ENCODE results near the gene RDH13.
A peak's percentile ranks its signal among the peaks of the same experiment; 100 is the strongest.
"Not testable (repeated sequence)": the region's sequence is repeated elsewhere in the genome, so short reads cannot be mapped to it uniquely, and the experiment has no call there.

RDH13 gene

DNA sequence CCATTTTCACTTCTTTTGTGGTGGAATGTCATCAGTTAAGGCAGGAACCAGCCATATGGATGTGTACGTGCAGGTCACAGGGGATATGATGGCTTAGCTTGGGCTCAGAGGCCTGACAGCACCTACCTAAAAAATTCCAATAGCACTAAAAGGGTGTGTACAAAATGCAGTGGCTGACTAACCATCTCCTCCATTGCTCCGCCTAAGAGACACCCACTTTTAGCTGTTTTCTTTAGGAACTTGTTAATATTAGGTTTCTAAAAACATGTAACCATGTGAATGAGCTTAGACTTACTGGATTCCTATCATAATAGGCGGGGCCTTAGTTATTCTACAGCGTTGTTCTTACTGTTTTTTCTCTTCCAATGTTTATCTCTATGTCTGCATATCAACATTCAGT lies 50.6 kb downstream of the RDH13 start:
- Mint-ChIP-seq H3K27me3 (ENCODE audit: low read depth) (peaks cover 3% of the 10 kb centered on the region), H3K36me3 (ENCODE audit: low read depth) (no peaks in the 10 kb centered on the region), H3K27ac (no peak overlapping the region), H3K4me1 (no peaks in the 10 kb centered on the region), H3K4me3 (no peak overlapping the region), H3K9me3 (peaks cover 32% of the 10 kb centered on the region)
- TF ChIP-seq, protein P1, sequence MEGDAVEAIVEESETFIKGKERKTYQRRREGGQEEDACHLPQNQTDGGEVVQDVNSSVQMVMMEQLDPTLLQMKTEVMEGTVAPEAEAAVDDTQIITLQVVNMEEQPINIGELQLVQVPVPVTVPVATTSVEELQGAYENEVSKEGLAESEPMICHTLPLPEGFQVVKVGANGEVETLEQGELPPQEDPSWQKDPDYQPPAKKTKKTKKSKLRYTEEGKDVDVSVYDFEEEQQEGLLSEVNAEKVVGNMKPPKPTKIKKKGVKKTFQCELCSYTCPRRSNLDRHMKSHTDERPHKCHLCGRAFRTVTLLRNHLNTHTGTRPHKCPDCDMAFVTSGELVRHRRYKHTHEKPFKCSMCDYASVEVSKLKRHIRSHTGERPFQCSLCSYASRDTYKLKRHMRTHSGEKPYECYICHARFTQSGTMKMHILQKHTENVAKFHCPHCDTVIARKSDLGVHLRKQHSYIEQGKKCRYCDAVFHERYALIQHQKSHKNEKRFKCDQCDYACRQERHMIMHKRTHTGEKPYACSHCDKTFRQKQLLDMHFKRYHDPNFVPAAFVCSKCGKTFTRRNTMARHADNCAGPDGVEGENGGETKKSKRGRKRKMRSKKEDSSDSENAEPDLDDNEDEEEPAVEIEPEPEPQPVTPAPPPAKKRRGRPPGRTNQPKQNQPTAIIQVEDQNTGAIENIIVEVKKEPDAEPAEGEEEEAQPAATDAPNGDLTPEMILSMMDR (IDR thresholded peaks at IDR 0.05; ENCODE audit: unreplicated experiment in 3 of 3), result no peak

DNA sequence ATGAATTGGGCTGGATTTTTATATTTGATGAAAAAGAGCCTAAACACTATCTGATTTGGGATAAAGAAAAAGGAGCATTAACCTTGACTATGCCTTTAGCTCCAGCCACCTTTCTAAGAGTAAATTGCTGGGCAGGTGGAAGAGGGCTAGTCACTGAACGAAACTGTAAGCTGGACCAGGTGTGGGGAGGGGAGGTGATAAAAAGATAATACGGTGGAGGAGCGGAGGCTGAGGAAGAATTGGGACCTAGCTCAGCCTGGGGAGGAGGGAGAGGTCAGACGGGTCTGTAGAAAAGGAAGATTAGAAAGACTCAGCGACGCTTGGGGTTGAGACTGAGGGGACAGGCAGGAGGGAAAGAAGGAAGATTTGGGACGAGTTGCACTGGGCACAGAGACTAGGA lies 52.4 kb downstream of the RDH13 start:
- H3K4me1 Mint-ChIP-seq; H3K36me3 Mint-ChIP-seq (ENCODE audit: low read depth); H3K27ac Mint-ChIP-seq; H3K4me3 Mint-ChIP-seq; H3K27me3 Mint-ChIP-seq (ENCODE audit: low read depth): not testable (repeated sequence)
- peaks cover 40% of the 10 kb centered on the region for H3K9me3 Mint-ChIP-seq

DNA sequence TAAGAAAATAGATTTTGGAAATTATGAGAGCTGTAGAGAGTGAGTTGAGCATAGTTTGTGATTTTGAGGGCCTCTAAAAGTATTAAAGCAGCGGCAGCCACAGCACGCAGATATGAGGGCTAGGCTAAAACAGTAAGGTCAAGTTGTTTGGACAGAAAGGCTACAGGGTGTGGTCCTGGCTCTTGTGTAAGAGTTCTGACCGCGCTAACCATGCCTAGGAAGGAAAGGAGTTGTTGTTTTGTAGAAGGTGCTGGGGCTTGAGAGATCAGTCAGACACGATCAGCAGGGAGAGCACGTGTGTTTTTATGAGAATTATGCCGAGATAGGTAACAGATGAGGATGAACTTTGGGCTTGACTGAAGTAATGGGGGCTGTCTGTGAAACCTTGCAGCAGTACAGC lies 54.2 kb downstream of the RDH13 start:
- not testable (repeated sequence) for H3K4me3 Mint-ChIP-seq; H3K27ac Mint-ChIP-seq; H3K27me3 Mint-ChIP-seq (ENCODE audit: low read depth); H3K4me1 Mint-ChIP-seq
- H3K9me3 Mint-ChIP-seq, result peaks cover 51% of the 10 kb centered on the region
- H3K36me3 Mint-ChIP-seq (ENCODE audit: low read depth), result peaks cover 15% of the 10 kb centered on the region

DNA sequence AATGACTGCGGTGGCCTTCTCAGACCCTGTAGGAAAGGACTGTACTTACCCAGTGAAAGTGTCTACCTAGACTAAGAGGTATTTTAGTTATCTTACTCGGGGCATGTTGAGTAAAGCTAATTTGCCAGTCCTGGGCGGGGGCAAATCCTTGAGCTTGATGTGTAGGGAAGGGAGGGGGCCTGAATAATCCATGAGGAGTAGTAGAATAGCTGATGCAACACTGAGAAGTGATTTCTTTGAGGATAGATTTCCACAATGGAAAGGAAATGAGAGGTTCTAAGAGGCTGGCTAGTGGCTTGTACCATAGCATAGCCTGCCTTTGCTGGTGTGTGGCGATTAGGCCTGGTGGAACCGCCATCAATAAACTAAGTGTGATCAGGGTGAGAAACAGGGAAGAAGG lies 54.8 kb downstream of the RDH13 start:
- Mint-ChIP-seq H3K36me3 (ENCODE audit: low read depth) (peaks cover 21% of the 10 kb centered on the region), H3K27me3 (ENCODE audit: low read depth) (peaks cover 12% of the 10 kb centered on the region), H3K9me3 (peaks cover 56% of the 10 kb centered on the region), H3K4me3 (peak overlapping the region in 1 of 3 experiments; percentile 33)
- H3K4me1 Mint-ChIP-seq, H3K27ac Mint-ChIP-seq: not testable (repeated sequence)

DNA sequence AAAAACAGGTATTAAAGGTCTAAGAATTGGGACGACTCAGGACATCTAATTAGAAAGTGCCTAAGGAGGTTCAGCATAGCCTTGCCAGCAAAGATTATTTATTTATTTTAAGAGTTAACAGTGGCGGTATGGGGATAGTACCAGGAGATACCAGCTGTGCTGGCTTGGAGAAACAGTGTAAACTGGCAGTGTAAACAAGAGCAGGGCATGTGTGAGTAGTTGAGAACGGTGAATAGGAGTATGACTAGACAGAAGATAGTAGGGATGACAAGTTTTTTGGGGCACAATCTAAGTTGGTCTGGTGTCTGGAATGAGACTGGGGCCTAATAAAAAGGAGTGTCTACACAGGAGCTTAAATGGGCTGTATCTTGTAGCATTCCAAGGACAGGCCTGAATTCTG lies 55.4 kb downstream of the RDH13 start:
- Mint-ChIP-seq H3K27me3 (ENCODE audit: low read depth) (peaks cover 12% of the 10 kb centered on the region), H3K36me3 (ENCODE audit: low read depth) (peaks cover 22% of the 10 kb centered on the region), H3K9me3 (peaks cover 56% of the 10 kb centered on the region), H3K4me3 (peak overlapping the region; percentile 44 to 48 (median 45))
- H3K27ac Mint-ChIP-seq, H3K4me1 Mint-ChIP-seq: not testable (repeated sequence)

DNA sequence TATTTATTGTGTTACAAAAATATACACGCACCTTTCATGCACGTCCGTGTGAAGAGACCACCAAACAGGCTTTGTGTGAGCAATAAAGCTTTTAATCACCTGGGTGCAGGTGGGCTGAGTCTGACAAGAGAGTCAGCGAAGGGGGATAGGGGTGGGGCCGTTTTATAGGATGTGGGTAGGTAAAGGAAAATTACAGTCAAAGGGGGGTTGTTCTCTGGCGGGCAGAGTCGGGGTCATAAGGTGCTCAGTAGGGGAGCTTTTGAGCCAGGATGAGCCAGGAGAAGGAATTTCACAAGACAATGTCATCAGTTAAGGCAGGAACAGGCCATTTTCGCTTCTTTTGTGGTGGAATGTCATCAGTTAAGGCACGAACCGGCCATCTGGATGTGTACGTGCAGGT lies 56.2 kb downstream of the RDH13 start:
- not testable (repeated sequence) for H3K4me1 Mint-ChIP-seq, H3K27ac Mint-ChIP-seq
- Mint-ChIP-seq H3K27me3 (ENCODE audit: low read depth) (peaks cover 12% of the 10 kb centered on the region), H3K36me3 (ENCODE audit: low read depth) (peaks cover 25% of the 10 kb centered on the region), H3K9me3 (peaks cover 58% of the 10 kb centered on the region), H3K4me3 (peak overlapping the region; percentile 44 to 66 (median 61))

DNA sequence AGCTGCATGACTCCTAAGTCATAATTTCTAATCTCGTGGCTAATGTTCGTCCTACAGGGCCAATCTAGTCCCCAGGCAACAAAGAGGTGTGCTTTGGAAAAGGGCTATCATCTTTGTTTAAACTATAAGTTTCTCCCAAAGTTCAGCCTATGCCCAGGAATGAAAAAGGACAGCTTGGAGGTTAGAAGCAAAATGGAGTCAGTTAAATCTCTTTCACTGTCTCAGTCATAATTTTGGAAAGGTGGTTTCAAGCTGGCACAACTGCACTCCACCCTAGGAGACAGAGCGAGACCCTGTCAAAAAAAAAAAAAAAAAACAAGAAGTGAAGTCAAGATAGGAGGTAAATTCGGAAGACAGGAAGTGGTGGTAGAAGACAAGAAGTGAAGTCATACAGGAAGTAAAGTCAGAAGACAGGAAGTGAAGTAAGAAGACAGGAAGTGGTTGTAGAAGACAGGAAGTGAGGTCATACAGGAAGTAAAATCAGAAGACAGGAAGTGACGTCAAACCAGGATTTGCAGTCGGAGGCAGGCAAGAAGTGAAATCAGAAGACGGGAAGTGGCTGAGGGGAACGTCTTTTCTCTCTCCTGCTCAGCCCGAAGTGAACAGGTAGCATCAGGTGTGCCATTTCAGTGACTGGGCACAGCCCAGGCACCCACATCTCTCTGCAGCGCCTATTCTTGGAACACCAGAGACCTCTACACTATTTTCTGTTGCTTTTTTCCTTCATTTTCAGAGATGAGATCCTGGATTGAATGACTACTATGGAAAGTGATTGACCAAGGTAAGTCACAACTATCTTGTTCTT lies 57.1 kb downstream of the RDH13 start:
- peaks cover 27% of the 10 kb centered on the region for H3K36me3 Mint-ChIP-seq (ENCODE audit: low read depth)
- H3K27me3 Mint-ChIP-seq (ENCODE audit: low read depth), result peaks cover 12% of the 10 kb centered on the region
- H3K4me1 Mint-ChIP-seq, result peaks cover 6% of the 10 kb centered on the region

DNA sequence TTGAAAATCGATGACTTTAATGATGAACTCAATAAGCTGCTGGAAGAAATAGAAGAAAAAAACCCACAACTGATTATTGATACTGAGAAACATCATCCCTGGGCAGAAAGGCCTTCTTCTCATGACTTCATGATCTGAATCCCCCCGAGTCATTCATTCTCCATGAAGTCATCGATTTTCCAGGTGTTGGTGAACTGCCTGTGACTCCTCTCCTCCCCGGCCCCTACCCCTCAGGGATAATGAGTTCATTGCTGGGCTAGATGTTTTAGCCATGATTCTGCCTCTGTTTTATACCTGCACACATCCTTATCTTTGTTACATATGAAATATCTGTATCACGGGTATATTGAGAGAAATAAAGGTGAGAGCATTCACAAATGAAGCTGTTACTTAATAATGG lies 62.2 kb downstream of the RDH13 start:
- peaks cover 1% of the 10 kb centered on the region for H3K4me1 Mint-ChIP-seq
- peaks cover 9% of the 10 kb centered on the region for H3K27me3 Mint-ChIP-seq (ENCODE audit: low read depth)
- TF ChIP-seq, protein P1 (IDR thresholded peaks at IDR 0.05; ENCODE audit: unreplicated experiment in 3 of 3), result no peak
- H3K4me3 Mint-ChIP-seq, result no peak overlapping the region
- peaks cover 31% of the 10 kb centered on the region for H3K36me3 Mint-ChIP-seq (ENCODE audit: low read depth)
- peaks cover 30% of the 10 kb centered on the region for H3K9me3 Mint-ChIP-seq
- H3K27ac Mint-ChIP-seq, result no peak overlapping the region

More for the DNA sequence above, 57.1 kb downstream of the RDH13 start:
- Mint-ChIP-seq H3K27ac (peak overlapping the region; percentile 25 to 73 (median 62)), H3K9me3 (peaks cover 58% of the 10 kb centered on the region), H3K4me3 (peak overlapping the region; percentile 83 to 94 (median 90))
- TF ChIP-seq, protein P1 (IDR thresholded peaks at IDR 0.05; ENCODE audit: unreplicated experiment in 3 of 3), result no peak

DNA sequence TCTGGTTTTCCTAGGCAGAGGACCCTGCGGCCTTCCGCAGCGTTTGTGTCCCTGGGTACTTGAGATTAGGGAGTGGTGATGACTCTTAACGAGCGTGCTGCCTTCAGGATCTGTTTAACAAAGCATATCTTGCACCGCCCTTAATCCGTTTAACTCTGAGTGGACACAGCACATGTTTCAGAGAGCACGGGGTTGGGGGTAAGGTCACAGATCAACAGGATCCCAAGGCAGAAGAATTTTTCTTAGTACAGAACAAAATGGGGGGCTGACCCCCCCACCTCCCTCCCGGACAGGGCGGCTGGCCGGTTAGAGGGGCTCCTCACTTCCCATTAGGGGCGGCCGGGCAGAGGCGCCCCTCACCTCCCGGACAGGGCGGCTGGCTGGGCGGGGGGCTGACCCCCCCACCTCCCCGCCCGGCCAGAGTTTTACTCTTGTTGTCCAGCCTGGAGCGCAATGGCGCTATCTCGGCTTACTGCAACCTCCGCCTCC lies 64.2 kb downstream of the RDH13 start:
- not testable (repeated sequence) for H3K4me1 Mint-ChIP-seq; H3K27ac Mint-ChIP-seq; H3K4me3 Mint-ChIP-seq; H3K27me3 Mint-ChIP-seq (ENCODE audit: low read depth)
- H3K9me3 Mint-ChIP-seq, result peaks cover 16% of the 10 kb centered on the region
- H3K36me3 Mint-ChIP-seq (ENCODE audit: low read depth), result peaks cover 27% of the 10 kb centered on the region
